Measurements from ENCODE around the gene PCDHA3.
A peak's percentile ranks its signal among the peaks of the same experiment; 100 is the strongest.
"Not testable (repeated sequence)": the region's sequence is repeated elsewhere in the genome, so short reads cannot be mapped to it uniquely, and the experiment has no call there.

PCDHA3 gene

GRCh38 chr5:140840978-140841962 lies 40.4 kb downstream of the PCDHA3 start, which contains the start of gene PCDHA8:
Gene PCDHA8 (plus strand): TSS chr5:140841187. CDS start chr5:140841322, 135 bp downstream.
- DNase-seq (ENCODE audit: extremely low read depth, low read depth), result no peak
- TF ChIP-seq CTCF (IDR thresholded peaks at IDR 0.05; ENCODE audit: low read depth, low read length, missing control alignments), result peak; percentile 60
- no peak within 1 kb of the TSS for H3K4me3 ChIP-seq (replicated peaks; ENCODE audit: low read depth, low read length)

GRCh38 chr5:140842798-140843733 lies 42.2 kb downstream of the PCDHA3 start:
- TF ChIP-seq CTCF (IDR thresholded peaks at IDR 0.05; ENCODE audit: low read depth, low read length, missing control alignments), result no peak
- DNase-seq (ENCODE audit: extremely low read depth, low read depth), result no peak

GRCh38 chr5:140848139-140849102 lies 47.6 kb downstream of the PCDHA3 start, which contains the start of gene PCDHA9:
Gene PCDHA9 (plus strand): TSS chr5:140848382. CDS start chr5:140848496, 114 bp downstream.
- DNase-seq (ENCODE audit: extremely low read depth, low read depth); H3K4me3 ChIP-seq (replicated peaks; ENCODE audit: low read depth, low read length): not testable (repeated sequence)

More at GRCh38 chr5:140842798-140843733, 42.2 kb downstream of the PCDHA3 start:
- no peak overlapping the region for H3K4me3 ChIP-seq (replicated peaks; ENCODE audit: low read depth, low read length)

- not testable (repeated sequence) for H3K4me3 ChIP-seq (replicated peaks; ENCODE audit: low read depth, low read length); DNase-seq (ENCODE audit: extremely low read depth, low read depth)
These were observed 49.2 kb downstream of the PCDHA3 start for GRCh38 chr5:140849831-140850634.
